ENCODE data around the gene DCLRE1C.

The DCLRE1C gene

DNA sequence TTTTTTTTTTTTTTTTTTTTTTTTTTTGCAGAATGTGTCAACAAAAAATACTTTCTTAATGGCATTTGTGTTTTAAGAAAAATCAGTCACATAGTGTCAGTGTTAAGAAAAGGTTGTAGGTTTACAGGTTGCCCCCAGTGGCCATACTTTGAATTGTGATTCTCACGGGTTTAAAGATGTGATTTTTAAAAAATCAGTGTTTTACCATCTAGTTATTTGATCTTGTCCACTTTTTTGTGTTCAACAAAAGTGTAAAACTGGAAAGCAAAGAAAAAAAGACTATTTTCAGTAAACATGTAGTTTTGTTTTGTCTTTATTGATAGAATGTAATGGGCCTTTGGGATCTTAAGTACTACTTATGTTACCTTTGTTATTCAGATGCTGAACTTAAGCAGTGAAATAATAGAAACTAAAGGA is 49.6 kb downstream of the DCLRE1C start:
- DNase-seq (ENCODE audit: low read depth): peak; percentile 39
- TF ChIP-seq, protein P1, sequence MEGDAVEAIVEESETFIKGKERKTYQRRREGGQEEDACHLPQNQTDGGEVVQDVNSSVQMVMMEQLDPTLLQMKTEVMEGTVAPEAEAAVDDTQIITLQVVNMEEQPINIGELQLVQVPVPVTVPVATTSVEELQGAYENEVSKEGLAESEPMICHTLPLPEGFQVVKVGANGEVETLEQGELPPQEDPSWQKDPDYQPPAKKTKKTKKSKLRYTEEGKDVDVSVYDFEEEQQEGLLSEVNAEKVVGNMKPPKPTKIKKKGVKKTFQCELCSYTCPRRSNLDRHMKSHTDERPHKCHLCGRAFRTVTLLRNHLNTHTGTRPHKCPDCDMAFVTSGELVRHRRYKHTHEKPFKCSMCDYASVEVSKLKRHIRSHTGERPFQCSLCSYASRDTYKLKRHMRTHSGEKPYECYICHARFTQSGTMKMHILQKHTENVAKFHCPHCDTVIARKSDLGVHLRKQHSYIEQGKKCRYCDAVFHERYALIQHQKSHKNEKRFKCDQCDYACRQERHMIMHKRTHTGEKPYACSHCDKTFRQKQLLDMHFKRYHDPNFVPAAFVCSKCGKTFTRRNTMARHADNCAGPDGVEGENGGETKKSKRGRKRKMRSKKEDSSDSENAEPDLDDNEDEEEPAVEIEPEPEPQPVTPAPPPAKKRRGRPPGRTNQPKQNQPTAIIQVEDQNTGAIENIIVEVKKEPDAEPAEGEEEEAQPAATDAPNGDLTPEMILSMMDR (conservative IDR thresholded peaks at IDR 0.05; ENCODE audit: low read length): peak; percentile 75
- no peak overlapping the region for H3K4me3 ChIP-seq (ENCODE audit: low read length)

DNA sequence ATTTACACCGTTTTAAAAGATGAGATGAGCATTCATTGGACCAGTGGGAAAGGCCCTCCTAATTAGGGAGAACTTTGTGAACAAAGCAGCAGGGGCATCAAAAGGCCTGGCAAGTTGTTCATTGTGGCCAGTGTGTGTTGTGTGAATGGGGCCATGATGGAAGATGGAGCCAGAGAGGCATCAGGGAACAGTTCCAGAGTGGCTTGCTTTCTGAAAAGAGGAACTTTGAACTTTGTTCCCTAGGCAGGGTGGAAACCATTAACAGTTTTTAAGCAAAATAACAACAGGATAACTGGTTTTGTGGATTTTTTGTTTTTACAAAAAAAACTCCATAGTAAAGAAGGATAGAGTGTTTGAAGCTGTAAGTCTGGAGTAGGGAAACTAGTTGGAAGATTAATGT is 62.7 kb downstream of the DCLRE1C start:
- TF ChIP-seq, protein P1 (conservative IDR thresholded peaks at IDR 0.05; ENCODE audit: low read length): no peak
- no peak for DNase-seq (ENCODE audit: low read depth)
- no peak overlapping the region for H3K4me3 ChIP-seq (ENCODE audit: low read length)

DNA sequence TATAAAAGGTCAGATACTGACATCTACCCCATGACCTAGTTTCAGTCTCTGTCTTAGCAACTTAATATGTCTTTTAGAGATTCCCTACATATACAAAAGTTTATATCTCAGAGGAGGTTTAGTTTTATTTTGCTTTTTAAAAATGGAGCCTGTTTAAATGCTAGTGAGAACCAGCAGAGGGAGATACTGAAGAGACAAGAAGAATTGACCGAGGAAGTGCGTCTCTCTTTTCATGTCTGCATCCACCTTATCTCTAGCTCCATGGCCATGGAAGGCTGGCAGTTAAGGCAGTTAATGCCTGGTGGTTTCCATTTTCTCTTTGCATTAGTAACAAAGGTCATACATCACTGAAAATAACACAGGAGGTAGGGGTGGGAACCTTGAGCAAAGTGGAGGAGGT is 64.6 kb downstream of the DCLRE1C start:
- H3K4me3 ChIP-seq (ENCODE audit: low read length): no peak overlapping the region
- TF ChIP-seq, protein P1 (conservative IDR thresholded peaks at IDR 0.05; ENCODE audit: low read length): peak; percentile 39
- DNase-seq (ENCODE audit: low read depth): peak; percentile 3

DNA sequence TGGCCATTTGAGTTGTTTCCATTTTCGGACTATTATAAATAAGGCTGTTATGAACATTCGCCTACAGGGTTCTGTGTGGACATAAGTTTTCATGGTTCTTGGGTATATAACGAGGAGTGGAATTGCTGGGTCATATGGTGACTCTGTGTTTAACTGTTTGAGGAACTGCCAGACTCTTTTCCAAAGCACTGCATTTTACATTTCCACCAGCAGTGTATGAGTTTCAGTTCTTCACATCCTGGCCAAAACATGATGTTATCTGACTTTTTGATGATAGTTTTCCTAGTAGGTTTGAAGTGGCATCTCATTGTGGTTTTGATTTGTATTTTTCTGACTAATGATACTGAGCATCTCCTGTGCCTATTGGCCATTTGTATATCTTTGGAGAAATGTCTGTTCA is 69.8 kb downstream of the DCLRE1C start:
- no peak for DNase-seq (ENCODE audit: low read depth)
- H3K4me3 ChIP-seq (ENCODE audit: low read length): no peak overlapping the region
- TF ChIP-seq, protein P1 (conservative IDR thresholded peaks at IDR 0.05; ENCODE audit: low read length): no peak

DNA sequence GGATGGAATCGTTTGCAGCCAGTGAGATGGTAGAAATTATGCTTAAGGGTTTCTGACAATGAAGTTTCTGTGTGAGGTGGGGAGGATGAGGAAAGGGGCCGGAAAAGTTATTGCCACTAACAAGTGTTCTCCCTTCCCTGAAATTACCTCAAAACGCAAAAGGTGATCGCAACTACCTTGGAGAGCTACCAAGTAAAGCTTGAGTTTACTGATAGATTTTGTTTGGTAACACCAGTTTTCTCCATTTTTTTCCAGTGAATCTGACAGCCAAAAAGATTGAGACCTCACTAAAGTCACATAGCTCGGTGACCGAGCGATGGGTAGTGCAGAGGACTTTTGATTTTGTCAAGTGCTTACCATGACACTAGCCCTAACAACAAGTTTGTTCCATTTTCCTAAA is 73.7 kb downstream of the DCLRE1C start:
- no peak for DNase-seq (ENCODE audit: low read depth)
- TF ChIP-seq, protein P1 (conservative IDR thresholded peaks at IDR 0.05; ENCODE audit: low read length): no peak
- peak overlapping the region; percentile 77 for H3K4me3 ChIP-seq (ENCODE audit: low read length)

DNA sequence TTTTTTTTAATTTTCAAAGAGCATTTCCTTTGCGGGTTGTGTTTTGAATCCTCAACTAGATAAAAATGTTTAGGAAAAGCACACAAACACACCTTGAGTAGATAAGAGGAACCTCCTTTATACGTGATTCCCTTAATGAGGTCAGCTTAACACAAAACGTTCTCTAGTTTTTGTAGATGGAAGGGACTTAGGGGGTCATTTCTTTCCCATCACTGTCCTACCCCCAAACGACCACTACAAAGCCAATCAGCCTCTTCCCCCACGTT is 74.0 kb downstream of the DCLRE1C start:
- DNase-seq (ENCODE audit: low read depth): no peak
- TF ChIP-seq, protein P1 (conservative IDR thresholded peaks at IDR 0.05; ENCODE audit: low read length): no peak
- H3K4me3 ChIP-seq (ENCODE audit: low read length): peak overlapping the region; percentile 77

DNA sequence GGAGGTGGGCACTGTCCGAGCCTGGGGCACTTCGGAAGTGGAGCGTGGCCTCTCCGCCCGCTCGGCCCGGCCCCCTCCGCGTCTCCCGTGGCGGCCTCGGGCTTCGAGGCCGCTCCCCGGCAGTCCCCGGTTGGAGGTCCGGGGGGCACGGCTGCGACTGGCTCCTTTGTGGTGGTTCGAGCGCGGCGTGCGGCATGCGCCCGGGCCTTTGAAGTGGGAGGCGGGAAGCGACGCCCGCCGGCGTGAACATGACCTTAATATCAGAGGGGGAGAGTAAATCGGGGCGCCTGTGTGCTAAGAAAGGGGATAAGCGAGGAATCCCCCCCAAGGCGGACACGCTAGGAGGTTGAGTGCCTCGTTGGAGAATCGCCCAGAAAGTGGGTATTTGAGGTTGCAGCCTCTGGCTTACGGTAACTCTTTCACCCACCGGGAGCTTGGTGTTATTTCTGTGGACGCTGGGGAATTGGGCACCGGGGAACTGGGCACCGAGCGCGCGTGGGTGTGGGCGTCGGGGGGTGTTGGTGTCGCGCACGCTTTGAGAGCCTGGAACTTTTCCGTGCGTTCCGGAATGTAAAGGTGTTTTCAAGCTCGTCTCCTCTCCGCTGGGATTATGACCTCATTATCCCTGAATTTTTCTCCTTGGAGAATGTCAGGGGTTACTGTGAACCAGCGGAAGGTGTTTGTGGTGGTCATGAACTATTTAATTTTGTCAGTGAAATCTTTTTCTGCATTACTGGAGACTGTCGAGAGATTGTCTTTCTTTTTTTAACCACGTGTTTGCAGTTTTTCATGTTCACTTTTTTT is 74.6 kb downstream of the DCLRE1C start:
- peak; percentile 5 for DNase-seq (ENCODE audit: low read depth)
- TF ChIP-seq, protein P1 (conservative IDR thresholded peaks at IDR 0.05; ENCODE audit: low read length): no peak
- H3K4me3 ChIP-seq (ENCODE audit: low read length): peak overlapping the region; percentile 77
